RKO (cell line): Measurements from ENCODE around the gene MMS19.
A peak's percentile ranks its signal among the peaks of the same experiment; 100 is the strongest.

Experiments
- DNase-seq: peaks from one replicate; pipeline ENCODE4 v3.0.0-alpha.2; 2016; ENCODE audit warnings: low spot score

Gene MMS19

DNA sequence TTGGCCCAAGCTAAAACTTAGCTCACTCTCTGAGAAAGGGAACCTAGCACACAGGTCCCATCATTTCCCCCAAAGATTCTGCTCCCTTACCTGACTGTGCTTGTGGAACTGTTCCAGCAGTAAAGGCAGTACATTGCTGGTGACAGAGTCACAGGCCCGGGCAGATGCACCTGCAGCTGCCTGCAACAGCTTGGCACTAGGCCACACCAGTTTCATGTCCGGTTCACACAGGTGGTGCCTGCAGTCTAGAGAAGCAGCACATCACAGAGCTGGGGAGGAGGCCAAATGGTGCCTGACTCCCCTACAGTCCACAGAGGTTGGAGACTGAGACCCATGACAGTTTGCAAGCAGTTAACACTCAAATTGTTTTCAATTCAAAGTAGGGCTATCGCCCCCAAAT, 30.1 kb downstream of the MMS19 start:
- no peak for DNase-seq

DNA sequence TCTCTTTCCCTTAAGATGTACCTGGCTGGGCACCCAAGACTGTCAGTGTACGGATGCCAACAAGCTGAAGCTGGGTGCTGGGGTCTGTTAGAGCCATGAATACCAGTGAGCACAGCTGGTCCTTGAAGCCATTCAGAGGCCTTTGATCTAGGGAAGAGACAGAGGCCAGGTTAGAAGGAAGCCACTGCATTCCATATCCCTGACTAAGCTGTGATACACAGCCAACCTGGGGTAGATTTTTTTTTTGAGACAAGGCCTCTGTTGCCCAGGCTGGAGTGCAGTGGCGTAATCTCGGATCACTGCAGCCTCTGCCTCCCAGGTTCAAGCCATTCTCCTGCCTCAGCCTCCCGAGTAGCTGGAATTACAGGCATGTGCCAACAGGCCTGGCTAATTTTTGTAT, 31.5 kb downstream of the MMS19 start:
- no peak for DNase-seq

DNA sequence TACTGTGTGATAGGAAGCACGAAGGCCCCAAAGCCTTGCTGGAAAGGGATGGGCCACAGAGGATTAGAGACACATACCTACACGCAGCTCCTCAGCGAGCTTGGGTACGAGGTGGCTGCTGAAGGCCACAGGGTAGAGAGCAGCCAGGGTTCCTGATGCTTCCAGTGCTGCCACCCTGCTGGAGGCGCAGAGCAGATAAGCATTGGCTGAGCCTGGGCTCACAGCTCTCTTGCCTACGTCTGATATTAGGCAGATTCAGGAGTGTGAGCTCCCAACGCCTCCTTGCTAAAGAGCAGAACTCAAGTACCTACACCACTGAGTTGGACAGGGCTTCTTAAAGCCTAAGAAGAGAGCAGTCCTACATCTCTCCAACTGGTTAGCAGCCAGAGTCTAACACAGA, 32.2 kb downstream of the MMS19 start:
- no peak for DNase-seq

DNA sequence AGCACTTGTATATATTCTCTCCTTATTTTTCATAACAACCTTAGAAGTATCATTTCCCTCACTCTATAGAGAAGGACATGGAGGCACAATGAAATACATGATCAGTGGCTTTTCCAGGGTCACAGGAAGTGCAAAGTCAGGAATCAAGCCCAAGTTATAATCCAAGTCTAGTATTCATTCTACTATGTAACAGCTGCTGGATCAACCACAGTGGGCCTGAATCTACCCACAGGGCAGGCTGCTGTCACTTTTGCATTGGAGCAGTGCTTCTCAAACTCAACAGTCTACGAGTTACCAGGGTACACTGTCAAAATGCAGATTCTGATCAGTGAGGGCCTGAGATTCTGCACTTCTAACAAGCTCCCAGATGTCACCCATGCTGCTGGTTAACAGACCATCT, 34.0 kb downstream of the MMS19 start:
- DNase-seq = no peak

DNA sequence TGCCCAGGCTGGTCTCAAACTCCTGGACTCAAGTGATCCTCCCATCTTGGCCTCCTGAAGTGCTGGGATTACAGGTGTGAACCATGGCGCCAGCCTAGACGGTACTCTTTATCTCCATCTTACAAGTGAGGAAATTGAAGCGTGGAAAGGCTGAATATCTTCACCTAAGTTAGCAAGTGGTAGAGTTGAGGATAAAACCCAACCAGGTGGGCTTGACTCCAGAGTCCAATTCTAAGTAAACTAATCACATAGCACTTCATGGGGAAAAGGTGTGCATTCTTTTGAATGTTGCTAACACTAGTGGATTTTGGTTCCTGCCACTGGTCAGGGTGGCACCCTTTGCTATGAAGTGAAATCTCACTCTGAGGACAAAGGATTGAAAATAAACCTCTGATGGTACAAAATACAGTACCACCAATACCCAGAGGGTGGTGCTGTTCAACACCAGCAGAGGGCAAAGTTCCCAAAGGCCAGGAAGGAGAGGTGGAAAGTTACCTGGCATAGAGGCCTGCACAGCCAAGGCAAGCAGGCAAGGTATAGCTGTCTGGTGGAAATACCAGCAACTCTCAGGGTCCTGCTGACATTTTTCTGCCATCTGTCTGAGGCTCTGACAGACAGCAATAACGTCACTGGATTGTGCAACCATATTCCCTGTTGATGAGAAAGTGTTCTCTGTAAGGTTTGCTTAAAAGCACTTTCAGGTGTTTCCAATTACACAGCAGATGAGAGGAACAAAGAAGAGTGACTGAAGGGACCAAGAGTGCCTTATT, 34.7 kb downstream of the MMS19 start:
- peak; percentile 52 for DNase-seq

DNA sequence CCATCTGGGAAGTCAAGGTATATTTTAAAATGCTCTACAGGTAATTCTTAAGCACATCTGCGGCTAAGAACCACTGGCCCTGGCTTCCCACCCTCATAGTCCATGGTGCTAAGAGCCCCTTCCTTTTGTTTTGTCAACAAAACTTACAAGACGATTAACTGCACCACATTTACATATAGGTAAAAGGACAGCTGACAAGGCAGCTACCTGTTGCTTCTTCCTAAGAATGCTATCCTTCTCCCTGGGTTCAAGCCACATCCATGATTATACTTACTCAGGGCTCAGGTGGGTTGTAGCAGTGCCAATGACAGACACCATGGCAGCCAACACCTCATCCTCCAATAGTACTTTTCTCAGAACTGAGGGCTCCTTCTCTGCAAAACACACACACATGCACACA, 35.9 kb downstream of the MMS19 start:
- no peak for DNase-seq

DNA sequence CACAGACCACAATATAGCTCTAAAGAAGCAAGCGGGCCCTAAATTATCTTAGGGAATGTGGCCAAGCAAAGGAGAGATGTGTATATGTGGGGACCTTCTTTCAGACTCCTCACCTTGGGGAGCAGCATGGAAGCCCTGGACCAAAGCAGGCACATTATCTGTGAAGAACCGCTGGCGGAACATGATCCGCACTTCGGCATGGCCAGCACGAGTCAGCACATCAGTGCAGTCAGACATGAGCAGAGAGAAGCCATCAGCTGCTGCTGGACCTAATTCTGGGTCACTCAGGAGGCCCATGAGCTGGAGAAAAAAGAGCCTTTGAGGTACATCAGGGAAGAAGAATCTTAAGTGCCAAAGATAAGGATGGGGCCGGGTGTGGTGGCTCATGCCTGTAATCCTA, 38.3 kb downstream of the MMS19 start:
- no peak for DNase-seq

DNA sequence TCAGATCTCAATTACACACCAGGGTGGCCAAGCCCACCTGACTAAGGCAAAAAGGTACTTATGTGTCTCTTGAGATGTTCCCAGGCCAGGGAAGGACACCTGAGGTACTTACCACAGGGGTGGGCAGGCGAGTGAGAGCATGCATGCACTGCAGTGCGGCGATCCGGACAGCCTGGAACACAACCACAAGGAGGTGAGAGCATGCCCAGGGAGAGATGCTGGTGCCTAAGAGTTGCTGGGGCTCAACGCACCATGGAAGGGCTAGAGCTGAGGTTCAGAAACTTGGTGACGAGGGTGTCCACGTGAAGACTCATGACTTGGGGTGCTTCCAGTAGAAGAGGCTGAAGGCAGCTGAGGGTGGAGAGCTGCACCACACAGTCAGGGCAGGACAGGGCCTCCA, 39.1 kb downstream of the MMS19 start:
- DNase-seq = no peak

DNA sequence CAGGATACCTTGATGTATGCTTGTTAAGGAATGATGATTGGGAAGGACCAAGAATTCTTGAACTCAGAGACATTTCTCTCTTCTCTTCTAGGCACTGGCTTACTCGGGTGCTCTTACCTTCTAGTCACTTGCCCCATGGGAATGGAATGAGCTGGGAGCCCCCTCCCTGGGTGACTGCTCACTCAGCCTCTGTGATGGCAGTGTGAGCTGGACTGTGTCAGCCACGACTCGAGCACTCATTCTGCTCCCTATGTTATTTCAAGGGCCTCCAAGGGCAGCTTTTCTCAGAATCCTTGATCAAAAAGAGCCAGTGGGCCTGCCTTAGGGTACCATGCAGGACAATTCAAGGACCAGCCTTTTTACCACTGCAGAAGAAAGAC, 41.5 kb downstream of the MMS19 start:
- no peak for DNase-seq

DNA sequence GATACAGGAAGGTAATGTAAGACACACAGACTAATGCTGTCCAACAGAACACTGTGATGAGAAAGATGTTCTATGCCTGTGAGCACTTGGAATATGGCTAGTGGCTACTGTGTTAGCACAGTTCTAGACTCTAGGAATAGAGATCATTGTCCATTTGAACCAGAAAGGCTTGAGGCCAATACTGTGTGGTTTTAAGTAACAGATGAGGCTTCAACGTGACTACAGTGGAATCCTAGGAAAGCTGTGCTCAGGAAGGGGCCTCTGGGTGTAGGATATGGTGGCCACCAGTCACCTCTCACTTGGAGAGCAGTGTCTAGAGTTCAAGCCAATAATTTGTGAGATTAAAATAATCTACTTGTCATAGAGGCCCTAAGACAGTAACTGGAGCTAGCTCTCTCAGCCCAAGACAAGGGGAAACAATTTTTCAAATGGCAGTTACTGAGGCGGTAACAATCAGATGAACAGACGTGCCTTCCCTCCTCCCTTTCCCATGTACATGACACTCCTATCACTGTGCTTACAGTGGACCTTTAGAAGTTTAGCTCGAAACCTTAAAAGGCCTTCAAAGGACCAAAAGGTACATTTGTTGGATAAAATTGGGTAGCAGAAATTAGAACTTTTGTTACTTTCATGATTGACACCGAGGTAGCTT, 42.1 kb downstream of the MMS19 start:
- DNase-seq = no peak

DNA sequence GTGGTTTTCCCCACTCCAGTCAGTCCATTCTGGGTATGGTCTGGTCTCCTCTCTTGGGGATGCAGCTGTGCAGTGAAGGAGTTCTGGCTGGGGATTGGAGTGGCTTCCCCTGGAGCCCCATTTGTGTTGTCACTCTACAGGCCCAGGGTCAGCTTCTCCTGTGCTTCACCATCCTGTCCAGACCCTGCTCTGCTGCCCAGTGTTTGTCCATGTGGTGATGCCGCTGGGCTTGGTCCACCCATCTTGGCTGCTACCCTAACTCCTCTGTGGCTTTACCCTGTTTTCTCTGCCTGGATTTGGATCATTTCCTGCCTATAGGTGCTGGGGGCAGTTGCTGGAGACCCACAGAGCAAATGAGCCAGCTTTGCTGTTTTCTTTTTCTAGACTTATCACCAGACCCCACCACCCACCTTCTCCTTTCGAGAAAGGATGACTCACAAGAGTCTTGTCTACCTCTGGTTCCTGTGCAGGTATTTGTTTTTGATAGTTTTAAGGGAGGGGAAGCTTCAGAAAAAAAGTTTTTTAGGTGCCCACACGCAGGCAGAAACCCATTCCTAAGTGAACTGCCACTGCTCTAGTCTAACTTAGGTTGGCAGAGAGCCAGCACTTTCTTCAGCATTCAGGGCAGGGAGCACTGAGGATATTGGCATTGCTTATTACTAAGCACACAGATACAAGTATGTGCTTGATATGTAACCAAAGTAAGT, 43.7 kb downstream of the MMS19 start:
- DNase-seq = no peak

DNA sequence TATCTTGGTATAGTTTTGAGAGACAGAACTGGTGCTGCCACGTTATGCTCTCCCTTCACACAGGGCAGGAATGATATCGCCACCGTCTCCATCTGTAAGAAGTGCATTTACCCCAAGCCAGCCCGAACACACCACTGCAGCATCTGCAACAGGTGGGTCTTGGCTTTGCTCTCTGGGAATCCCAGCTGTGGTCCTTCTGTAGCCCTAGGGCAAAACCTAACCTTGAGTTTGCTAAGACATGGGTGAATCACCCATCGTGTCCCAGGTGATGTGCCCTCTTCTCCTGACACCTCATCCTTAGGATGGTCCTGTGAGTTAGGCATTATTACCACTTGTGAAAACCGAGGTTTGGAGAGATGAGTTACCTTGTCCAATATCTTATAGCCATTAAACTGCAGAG, 45.9 kb downstream of the MMS19 start:
- DNase-seq = no peak

DNA sequence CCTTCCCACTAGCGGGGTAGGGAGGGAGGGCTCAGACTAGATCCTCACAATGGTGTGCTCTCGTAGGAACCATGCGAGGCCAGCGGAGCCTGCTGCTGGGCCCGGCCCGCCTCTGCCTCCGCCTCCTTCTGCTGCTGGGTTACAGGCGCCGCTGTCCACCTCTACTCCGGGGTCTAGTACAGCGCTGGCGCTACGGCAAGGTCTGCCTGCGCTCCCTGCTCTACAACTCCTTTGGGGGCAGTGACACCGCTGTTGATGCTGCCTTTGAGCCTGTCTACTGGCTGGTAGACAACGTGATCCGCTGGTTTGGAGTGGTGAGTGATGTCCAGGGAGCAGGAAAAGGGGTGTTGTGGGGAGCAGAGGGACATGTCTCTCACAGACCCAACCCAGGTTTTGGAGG, 46.6 kb downstream of the MMS19 start:
- no peak for DNase-seq

DNA sequence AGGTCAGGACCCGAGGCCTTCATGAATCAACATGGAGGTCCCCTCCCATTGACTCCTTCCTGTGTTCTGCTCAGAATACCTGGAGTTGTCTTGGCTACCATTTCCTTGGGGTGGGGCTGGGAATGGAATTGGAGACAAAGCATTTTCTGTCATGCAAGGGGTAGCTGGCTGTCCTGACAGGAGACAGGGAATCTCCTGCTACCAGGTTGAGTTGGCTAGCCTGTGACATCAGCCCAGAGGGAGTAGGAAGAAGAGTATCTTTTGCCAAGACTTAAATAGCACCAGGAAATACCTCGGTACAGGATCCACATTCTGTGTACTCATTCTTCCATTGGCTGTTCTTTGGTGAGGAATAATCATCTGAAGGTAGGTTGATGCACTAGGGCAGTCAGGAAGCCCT, 47.4 kb downstream of the MMS19 start:
- no peak for DNase-seq

DNA sequence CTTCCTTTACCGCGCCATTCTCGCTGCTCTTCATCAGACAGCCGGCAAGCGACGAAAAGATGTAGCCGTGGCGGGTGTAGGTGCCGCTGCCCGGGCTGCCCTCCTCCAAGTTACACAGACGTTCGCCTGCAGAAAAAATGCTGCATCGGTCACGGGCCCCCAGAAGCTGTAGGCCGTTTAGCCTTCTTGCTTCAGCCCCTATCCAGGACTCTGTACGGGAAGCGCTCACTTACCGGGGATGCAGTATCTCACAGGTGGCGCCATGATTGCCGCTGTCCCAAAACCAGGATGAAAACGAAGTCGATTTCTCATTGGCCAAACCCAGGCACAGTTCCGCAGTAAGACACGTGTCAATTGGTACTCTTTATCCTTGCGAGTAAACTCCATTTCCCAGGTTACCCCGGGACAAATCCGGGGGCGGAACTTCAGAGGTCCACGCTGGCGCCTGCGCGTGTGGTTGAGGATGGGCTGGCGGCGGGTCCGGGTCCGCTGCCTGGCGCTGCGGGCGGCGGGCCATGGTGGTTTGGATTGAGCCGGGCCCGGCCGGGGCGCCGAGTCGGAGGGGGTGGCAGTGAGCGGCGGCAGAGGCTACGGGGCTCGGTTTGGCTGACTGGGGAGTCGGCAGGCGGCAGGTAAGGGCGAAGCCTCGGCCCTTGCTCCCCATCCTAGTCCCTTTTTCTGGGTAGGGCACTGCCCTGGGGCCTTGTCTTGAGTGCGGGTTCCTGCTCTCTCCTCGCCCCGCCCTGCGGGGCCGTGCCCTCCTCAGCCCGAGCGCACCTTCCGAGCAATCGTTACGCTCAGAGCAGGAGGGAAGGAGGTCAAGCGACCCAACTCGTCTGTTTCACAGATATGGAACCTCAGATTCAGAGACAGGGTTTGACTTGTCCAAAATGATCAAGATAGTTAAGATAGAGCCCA, 52.2 kb downstream of the MMS19 start, which contains the start of the genes EXOSC1 and ZDHHC16:
Gene EXOSC1 (minus strand): TSS at position 285 of the 918 bp plus-strand sequence. CDS start 21 bp downstream, at position 264.
Gene ZDHHC16 (plus strand): TSS at position 454 of the 918 bp plus-strand sequence. CDS start 5,501 bp downstream, outside the sequence.
- peak; percentile 98 for DNase-seq

DNA sequence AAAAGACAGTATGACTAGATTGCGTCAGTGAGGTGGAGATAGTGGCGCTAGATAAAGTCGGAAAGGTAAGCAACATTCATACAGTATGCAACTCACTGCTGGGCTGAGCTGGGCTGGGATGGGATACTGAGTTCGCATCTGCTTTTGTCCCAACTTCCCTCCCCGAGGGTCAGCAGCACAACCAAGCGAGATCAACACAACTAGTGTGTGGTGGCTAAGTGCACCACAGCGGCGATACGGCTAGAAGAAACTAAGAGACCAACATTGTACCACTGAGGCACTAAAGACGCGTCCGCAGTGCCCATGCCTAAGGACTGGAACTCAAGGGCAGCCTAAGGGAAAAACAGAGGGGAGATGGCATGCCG, 52.9 kb downstream of the MMS19 start:
- DNase-seq = no peak

DNA sequence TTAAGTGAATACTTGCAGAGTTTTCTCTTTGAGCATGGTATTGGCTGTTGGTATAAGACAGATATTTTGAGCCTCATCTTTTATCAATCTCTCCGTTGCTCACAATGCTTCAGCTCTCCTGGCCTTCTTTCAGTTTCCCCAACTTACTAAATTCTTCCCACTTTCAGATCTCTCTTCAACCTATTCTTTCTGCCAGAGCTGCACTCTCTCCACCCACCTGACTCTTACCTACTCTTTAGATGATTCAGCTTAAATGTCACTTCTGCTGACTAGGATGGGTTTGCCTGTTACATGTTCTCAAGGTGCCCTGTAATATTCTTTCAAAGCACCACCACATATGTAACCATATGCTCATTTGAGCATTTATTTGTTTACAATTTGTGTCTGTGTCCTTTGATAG, 54.0 kb downstream of the MMS19 start:
- no peak for DNase-seq

DNA sequence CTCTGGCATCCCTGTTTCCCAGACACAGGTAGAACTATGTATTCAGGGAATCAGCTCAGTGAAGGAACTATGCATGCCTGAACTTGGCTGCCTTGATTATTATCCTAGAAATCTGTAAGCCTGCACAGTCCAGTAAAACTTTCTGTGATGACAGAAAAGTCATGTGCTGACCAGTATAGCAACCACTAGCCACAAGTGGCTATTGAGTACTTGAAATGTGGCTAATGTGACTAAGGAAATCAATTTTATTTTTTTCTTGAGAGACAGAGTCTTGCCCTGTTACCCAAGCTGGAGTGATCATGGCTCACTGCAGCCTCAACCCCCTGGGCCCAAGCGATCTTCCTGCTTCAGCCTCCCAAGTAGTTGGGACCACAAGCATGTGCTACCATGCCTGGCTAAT, 55.9 kb downstream of the MMS19 start:
- no peak for DNase-seq

DNA sequence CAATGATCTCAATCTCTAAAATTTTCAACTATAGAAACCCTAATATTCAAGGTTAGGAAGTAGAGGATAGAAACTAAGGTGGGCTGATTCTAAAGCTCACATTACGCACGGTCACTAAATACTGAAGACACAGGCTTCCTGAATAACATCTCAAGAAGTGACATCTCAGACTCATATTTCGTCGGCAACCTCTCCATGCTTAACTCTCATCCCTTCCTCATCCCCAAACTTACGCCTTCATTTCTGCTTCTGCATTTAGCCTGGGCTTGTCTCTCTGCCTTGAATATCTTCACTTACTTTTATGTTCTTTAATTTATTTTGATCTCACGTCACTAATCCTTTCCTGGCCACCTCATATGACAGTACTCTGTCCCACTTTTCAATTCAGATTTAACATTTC, 63.0 kb downstream of the MMS19 start:
- DNase-seq = no peak

DNA sequence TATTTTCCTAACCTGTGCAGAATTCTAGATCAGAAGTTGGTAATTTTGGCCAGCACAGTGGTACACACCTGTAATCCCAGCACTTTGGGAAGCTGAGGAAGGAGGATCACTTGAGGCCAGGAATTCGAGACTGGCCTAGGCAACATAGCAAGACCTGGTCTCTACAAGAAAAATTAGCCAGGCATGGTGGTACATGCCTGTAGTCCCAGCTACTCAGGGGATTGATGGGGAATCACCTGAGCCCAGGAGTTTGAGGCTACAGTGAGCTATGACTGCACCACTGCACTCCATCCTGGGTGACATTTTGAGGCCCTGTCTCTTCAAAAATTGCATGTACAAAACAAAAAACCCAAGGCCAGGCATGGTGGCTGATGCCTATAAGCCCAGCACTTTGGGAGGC, 63.7 kb downstream of the MMS19 start:
- DNase-seq = no peak

DNA sequence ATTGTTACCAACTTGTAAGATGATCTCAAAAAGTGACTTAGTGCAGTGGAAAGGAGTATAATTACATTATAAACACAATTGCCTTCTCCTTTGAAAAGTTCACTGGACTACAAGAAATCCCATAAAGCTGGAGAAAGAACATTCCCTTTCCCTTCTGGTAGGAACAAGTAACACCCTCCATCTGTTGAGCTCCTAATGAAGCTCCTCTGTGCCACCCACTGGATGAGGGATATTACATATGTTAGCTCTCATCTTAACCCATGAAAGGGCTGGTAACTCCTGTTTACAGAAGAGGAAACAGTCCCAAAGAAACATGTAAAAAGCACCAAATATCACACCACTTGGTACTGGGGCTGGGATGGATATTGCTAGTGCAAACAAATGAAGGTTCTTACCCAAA, 64.2 kb downstream of the MMS19 start:
- DNase-seq = peak; percentile 52

DNA sequence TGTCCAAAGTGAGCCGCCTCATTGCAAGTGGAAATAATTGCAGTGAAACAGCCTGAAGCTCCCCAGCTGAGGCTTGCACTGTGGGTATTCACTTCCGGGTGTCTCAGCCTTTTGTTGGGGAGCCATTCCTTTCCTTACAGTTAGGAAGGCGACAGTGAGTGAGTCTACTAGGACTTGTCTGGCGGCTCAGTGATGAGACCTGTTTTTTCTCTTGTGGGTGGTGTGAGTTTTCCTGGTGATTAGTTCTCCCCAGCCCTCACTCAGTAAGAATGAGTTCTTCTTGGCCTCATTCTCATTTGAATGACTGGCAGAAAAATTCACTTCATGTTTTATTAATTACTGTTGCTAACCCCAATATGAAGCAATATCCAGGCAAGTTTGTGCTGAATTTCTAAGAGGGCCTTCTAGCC, 69.6 kb downstream of the MMS19 start:
- peak; percentile 87 for DNase-seq
